Mucosa of rectum (tissue), 2 donors: Measurements from ENCODE around the gene VDAC1.

Experiments used
- H3K27ac ChIP-seq, 2 donors: one replicate each; pipeline ENCODE4 v1.7.0; 2013; ENCODE audit warnings: inconsistent platforms in 2 of 2, low read depth in 2 of 2, low read length in 2 of 2
- H3K27me3 ChIP-seq, 2 donors: one replicate each; pipeline ENCODE4 v1.7.0; 2013; ENCODE audit warnings: low read length in 2 of 2; ENCODE audit not compliant: control insufficient read depth in 2 of 2, insufficient read depth in 2 of 2
- H3K36me3 ChIP-seq, 2 donors: one replicate each; pipeline ENCODE4 v1.7.0; 2013; ENCODE audit warnings: low read length in 2 of 2; ENCODE audit not compliant: control insufficient read depth in 2 of 2, insufficient read depth in 2 of 2
- H3K4me1 ChIP-seq, 2 donors: one replicate each; pipeline ENCODE4 v1.7.0; 2013; ENCODE audit warnings: low read length in 2 of 2, mild to moderate bottlenecking in 1 of 2; ENCODE audit not compliant: control insufficient read depth in 2 of 2, insufficient read depth in 2 of 2
- H3K4me3 ChIP-seq, 2 donors: one replicate each; pipeline ENCODE4 v1.7.0; 2013; ENCODE audit warnings: low read length in 2 of 2
- H3K9ac ChIP-seq, 2 donors: one replicate each; pipeline ENCODE4 v1.7.0; 2013; ENCODE audit warnings: low read length in 2 of 2, low read depth in 1 of 2, mild to moderate bottlenecking in 1 of 2
- H3K9me3 ChIP-seq, 2 donors: one replicate each; pipeline ENCODE4 v1.7.0; 2013; ENCODE audit warnings: low read length in 2 of 2; ENCODE audit not compliant: control insufficient read depth in 2 of 2
- donor health status: healthy.
- donor health status: Normal muscosa, but diverticular disease.

The VDAC1 gene

GRCh38 chr5:133953568-133954145 lies 51.1 kb downstream of the VDAC1 start:
- H3K27ac ChIP-seq: peak overlapping the region; percentile 40 to 47
- H3K27me3 ChIP-seq: no peaks in the 10 kb centered on the region
- H3K36me3 ChIP-seq: peaks cover 5 to 19% of the 10 kb centered on the region in 2 donors
- H3K4me1 ChIP-seq: peaks cover 0 to 6% of the 10 kb centered on the region in 2 donors
- H3K9me3 ChIP-seq: no peaks in the 10 kb centered on the region
- no peak overlapping the region for H3K4me3 ChIP-seq
- H3K9ac ChIP-seq: no peak overlapping the region

GRCh38 chr5:133952729-133953567 lies 51.8 kb downstream of the VDAC1 start:
- Histone ChIP-seq H3K4me1 (peaks cover 0 to 6% of the 10 kb centered on the region in 2 donors), H3K9me3 (no peaks in the 10 kb centered on the region), H3K9ac (no peak overlapping the region), H3K36me3 (peaks cover 5 to 17% of the 10 kb centered on the region in 2 donors), H3K4me3 (no peak overlapping the region), H3K27ac (peak overlapping the region; percentile 40 to 47), H3K27me3 (no peaks in the 10 kb centered on the region)

- H3K27ac ChIP-seq: no peak overlapping the region
- peaks cover 0 to 3% of the 10 kb centered on the region in 2 donors for H3K4me1 ChIP-seq
- no peak overlapping the region for H3K9ac ChIP-seq
- no peaks in the 10 kb centered on the region for H3K27me3 ChIP-seq
- peaks cover 5 to 9% of the 10 kb centered on the region in 2 donors for H3K36me3 ChIP-seq
- no peaks in the 10 kb centered on the region for H3K9me3 ChIP-seq
- H3K4me3 ChIP-seq: no peak overlapping the region
Observed at GRCh38 chr5:133950821-133951612, 53.8 kb downstream of the VDAC1 start.

GRCh38 chr5:133948721-133949120 lies 56.1 kb downstream of the VDAC1 start:
- Histone ChIP-seq H3K36me3 (no peaks in the 10 kb centered on the region), H3K27ac (no peak overlapping the region), H3K4me1 (peaks cover 0 to 3% of the 10 kb centered on the region in 2 donors), H3K9ac (no peak overlapping the region), H3K4me3 (no peak overlapping the region), H3K9me3 (no peaks in the 10 kb centered on the region), H3K27me3 (no peaks in the 10 kb centered on the region)

- Histone ChIP-seq H3K9me3 (no peaks in the 10 kb centered on the region), H3K36me3 (no peaks in the 10 kb centered on the region), H3K4me1 (no peaks in the 10 kb centered on the region), H3K4me3 (no peak overlapping the region), H3K27ac (no peak overlapping the region), H3K9ac (no peak overlapping the region), H3K27me3 (no peaks in the 10 kb centered on the region)
Observed at GRCh38 chr5:133947431-133947841, 57.3 kb downstream of the VDAC1 start.

GRCh38 chr5:133945568-133945967 lies 59.2 kb downstream of the VDAC1 start:
- H3K4me3 ChIP-seq: no peak overlapping the region
- H3K36me3 ChIP-seq: no peaks in the 10 kb centered on the region
- H3K4me1 ChIP-seq: no peaks in the 10 kb centered on the region
- H3K27ac ChIP-seq: no peak overlapping the region
- H3K9ac ChIP-seq: no peak overlapping the region
- H3K27me3 ChIP-seq: no peaks in the 10 kb centered on the region
- H3K9me3 ChIP-seq: no peaks in the 10 kb centered on the region

GRCh38 chr5:133944263-133945185 lies 60.3 kb downstream of the VDAC1 start:
- H3K27ac ChIP-seq: no peak overlapping the region
- no peak overlapping the region for H3K4me3 ChIP-seq
- H3K27me3 ChIP-seq: no peaks in the 10 kb centered on the region
- H3K9me3 ChIP-seq: no peaks in the 10 kb centered on the region
- no peaks in the 10 kb centered on the region for H3K36me3 ChIP-seq
- H3K9ac ChIP-seq: no peak overlapping the region
- no peaks in the 10 kb centered on the region for H3K4me1 ChIP-seq

- H3K27ac ChIP-seq: no peak overlapping the region
- no peaks in the 10 kb centered on the region for H3K4me1 ChIP-seq
- no peaks in the 10 kb centered on the region for H3K9me3 ChIP-seq
- no peaks in the 10 kb centered on the region for H3K27me3 ChIP-seq
- H3K9ac ChIP-seq: no peak overlapping the region
- no peaks in the 10 kb centered on the region for H3K36me3 ChIP-seq
- no peak overlapping the region for H3K4me3 ChIP-seq
Observed at GRCh38 chr5:133943475-133943817, 61.3 kb downstream of the VDAC1 start.

- no peaks in the 10 kb centered on the region for H3K36me3 ChIP-seq
- H3K4me1 ChIP-seq: no peaks in the 10 kb centered on the region
- H3K9me3 ChIP-seq: no peaks in the 10 kb centered on the region
- no peak overlapping the region for H3K27ac ChIP-seq
- H3K27me3 ChIP-seq: no peaks in the 10 kb centered on the region
- no peak overlapping the region for H3K9ac ChIP-seq
- H3K4me3 ChIP-seq: no peak overlapping the region
Observed at GRCh38 chr5:133942614-133943474, 61.9 kb downstream of the VDAC1 start.
